NCI-H1417 treated with DMSO at 0.1 percent for 48 hours (cell line): ENCODE measurements around the gene ICAM1.
"Not testable (repeated sequence)": the region's sequence is repeated elsewhere in the genome, so short reads cannot be mapped to it uniquely, and the experiment has no call there.

ENCODE experiments used
- DNase-seq: peaks from one replicate; lab custom pipeline; 2025; lab: John Stamatoyannopoulos, UW

ICAM1 gene, protein sequence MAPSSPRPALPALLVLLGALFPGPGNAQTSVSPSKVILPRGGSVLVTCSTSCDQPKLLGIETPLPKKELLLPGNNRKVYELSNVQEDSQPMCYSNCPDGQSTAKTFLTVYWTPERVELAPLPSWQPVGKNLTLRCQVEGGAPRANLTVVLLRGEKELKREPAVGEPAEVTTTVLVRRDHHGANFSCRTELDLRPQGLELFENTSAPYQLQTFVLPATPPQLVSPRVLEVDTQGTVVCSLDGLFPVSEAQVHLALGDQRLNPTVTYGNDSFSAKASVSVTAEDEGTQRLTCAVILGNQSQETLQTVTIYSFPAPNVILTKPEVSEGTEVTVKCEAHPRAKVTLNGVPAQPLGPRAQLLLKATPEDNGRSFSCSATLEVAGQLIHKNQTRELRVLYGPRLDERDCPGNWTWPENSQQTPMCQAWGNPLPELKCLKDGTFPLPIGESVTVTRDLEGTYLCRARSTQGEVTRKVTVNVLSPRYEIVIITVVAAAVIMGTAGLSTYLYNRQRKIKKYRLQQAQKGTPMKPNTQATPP

DNA sequence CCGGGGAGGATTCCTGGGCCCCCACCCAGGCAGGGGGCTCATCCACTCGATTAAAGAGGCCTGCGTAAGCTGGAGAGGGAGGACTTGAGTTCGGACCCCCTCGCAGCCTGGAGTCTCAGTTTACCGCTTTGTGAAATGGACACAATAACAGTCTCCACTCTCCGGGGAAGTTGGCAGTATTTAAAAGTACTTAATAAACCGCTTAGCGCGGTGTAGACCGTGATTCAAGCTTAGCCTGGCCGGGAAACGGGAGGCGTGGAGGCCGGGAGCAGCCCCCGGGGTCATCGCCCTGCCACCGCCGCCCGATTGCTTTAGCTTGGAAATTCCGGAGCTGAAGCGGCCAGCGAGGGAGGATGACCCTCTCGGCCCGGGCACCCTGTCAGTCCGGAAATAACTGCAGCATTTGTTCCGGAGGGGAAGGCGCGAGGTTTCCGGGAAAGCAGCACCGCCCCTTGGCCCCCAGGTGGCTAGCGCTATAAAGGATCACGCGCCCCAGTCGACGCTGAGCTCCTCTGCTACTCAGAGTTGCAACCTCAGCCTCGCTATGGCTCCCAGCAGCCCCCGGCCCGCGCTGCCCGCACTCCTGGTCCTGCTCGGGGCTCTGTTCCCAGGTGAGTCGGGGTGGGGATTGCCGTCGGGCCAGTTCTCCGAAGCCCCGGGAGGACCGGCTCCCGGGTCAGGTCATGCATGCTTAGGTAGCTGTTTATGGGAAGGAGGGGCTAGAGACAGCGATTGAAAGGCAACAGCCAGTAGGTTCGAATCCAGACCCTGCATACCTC is at the start of gene ICAM1:
ICAM1 (plus strand) TSS at position 505 of the 779 bp plus-strand sequence; CDS start at position 545, 40 bp downstream.
- no peak for DNase-seq

DNA sequence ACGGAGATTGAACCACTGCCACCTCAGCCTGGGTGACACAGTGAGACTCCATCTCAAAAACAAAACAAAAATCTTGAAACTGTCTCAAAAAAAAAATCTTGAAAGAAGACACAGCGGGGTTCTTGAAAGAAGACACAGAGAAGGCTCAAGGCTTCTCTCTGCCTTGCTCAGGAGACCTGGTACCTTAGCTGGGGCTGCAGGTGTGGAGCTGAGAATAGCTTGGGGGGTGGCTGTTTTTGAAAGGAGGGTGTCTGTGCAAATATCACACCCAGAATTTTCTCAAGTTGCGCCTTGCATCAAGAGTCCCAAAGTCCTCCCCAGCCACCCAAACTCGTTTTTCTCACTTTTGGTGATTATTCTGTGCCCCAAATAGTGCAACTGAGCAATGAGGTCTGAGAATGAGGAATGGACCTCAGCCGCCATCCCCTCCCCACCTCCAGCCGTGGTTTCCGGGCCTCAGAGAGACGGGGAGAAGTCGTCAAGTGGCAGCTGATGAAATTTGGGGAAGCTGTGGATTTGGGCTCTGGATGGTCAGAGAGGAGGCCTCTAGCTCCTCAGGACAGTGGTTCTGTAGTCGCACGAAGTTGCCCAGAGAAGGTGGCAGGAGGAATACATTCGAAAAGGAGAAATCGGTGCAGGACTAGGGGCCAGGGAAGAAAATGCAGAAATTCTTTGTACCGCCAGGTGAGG is 48.6 kb upstream of the ICAM1 start:
- DNase-seq, result no peak

DNA sequence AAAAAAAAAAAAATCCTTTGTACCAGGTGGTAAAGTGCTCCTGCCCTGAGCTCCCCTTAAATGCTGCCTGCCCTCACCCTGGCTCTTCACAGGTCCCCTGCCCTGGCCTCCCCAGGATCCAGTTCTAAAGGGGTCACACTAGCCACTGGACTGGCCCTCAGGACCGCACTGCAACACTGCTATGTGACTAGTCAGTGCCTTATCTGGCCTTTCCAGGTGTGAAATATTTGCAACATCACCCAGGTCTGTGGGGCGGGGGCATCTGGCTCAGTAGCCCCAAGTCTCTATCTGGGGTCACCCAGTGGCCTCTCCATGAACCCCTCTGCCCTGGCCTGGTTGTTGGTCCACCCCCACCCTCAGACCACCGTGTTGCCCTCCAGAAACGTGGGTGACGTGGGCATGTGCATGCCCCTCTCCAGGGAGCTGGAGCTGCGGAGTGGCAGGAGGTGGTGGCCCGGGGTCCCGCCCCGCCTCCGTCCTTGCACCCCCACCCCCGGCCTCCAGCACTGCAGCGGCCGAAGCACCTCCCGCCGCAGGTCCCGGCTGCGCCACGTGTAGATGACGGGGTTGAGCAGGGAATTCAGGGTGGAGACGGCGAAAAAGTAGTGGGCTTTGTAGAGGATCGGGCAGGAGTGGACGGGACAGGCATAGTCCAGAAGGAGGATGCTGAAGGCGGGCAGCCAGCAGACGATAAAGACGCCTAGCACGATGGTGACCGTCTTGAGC is 47.3 kb upstream of the ICAM1 start:
- no peak for DNase-seq

DNA sequence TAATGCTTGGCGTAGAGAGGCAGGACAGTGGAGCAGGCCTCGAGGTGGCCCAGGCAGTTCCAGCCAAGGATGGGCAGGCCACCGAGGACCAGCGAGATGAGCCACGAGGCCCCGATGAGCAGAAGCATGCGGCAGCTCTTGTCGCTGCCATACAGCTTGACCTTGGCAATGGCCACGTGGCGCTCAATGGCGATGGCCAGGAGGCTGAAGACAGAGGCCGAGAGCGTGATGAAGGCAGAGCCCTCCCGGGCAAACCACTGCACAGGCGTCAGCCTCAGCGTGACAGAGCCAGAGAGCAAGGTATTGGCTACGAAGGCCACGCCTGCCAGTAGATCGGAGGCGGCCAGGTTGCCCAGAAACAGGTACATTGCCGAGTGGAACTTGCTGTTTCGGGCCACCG is 46.6 kb upstream of the ICAM1 start:
- DNase-seq, result no peak

DNA sequence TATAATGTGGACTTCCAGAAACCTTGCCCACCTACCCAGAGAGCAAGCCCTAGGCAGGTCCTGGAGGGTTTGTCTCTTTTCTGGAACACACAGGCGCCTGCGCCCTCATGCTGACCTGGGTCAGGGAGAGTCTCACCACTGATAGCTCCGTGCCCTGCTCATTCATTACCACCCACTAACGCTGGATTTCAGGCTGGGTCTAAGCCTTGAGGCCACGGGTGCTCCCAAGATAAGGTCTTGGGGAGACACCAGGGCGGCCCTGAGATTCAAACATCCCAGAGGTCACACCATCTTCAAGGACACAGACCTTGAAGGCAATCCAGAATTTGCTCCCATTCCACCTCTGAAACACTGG is 44.9 kb upstream of the ICAM1 start:
- DNase-seq, result no peak

DNA sequence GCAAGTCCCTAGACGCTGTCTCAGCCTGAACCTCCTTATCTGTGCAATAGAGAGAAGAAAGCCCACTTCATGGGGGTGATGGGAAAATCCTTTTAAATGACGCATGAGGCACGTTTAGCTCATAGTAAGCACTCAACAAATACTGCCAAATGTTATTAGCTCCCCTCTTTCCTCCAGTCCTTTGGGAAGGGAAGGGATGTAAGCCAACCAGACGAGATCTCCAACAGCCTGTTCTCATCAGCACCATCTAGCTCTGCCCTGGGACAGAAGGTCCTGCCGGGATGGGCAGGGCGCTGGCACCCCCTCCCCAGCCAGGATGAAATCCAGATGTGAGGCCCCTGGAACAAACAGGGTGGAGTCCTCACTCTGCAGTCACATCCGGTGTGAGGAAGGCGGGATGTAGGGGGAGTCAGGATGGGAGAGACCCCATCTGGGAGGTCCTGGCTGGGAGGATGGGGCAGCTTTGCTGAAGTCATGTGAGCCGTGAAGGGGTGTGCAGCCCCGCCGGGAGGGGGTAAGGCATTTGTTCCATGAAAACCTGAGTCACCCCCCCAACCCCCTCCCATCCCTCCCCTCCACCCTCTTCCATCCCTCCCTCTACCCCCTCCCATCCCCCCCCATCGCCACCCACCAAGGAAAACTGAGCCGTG is 44.4 kb upstream of the ICAM1 start:
- DNase-seq, result no peak

DNA sequence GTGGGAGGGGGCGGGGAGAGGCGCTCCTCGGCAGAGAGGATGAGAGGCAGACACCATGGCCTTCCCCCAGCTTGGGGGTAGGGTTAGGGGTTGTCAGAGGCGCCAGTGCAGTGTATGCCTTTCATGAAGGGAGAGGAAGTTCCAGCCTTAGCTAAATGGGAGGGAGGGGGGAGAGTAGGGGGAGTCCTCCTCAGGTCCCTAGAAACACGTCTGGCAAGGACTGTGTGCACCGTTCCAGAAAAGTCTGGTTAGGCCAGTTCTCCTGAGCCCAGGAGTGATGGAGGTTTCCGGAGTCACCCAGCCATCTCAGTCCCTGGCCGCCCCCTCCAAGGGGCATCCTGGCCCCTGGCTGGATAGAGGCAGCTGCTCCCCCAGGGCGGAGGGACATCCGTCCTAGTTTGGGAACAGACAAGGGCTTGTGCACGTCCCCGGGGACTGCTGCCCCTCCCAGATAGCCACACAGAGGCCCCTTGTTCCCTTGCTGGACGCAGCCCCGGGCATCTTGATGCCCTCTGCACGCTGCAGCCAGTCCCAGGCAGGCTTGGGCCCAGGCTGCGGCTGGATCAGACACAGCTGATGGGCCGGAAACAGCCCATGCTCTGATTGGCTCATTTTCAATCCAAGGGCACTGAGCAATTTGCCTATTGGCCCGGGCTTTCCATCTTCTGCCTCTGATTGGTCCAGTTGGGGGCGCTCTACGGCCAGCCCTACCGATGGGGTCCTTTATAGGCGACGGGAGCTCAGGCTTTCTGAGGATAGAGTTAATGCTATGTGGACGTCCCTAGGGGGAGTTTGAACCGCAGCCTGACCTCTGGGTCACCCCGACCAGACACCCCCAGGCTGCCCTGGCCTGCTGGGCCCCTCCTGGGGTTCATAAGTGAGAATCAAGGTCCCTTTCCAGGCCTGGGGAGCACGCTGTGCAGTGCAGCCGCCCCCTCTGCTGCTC is 43.6 kb upstream of the ICAM1 start:
- DNase-seq, result no peak

DNA sequence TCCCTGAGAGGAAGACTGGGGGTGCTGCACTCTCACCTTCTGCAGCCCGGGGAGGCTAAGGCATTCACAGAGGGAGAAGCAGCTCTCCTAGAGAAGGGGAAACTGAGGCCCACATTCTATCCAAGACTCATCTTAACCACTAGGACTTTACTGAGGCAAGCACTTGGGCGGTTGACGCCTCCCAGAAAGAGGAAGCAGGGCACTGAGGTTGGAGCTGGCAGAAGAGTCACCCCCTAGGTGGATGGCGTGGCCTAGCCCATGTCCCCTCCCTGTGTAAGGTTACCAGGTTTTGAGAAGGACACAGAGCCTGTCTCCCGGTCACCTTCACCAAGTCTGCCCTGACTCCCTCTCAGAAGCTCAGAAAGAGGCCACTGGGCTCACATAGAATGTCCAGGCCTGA is 42.5 kb upstream of the ICAM1 start:
- no peak for DNase-seq

DNA sequence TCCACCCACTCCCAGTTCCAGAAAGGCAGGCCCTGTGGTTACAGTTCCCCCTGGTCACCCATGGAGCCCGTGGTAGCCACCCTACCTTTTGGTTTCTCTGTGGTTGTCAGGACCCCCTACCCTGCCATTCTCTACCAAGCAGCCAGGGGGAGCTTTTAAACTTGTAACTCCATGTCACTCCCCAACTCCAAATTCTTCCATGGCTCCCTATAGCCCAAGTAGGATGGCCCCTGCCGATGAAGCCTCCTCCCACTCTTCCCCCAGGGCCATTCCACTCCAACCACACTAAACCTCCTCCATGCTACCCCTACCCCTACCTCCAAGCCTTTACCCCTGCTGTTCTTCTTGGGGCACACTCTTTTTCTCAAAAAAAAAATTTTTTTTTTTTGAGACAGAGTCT is 42.0 kb upstream of the ICAM1 start:
- DNase-seq, result no peak

DNA sequence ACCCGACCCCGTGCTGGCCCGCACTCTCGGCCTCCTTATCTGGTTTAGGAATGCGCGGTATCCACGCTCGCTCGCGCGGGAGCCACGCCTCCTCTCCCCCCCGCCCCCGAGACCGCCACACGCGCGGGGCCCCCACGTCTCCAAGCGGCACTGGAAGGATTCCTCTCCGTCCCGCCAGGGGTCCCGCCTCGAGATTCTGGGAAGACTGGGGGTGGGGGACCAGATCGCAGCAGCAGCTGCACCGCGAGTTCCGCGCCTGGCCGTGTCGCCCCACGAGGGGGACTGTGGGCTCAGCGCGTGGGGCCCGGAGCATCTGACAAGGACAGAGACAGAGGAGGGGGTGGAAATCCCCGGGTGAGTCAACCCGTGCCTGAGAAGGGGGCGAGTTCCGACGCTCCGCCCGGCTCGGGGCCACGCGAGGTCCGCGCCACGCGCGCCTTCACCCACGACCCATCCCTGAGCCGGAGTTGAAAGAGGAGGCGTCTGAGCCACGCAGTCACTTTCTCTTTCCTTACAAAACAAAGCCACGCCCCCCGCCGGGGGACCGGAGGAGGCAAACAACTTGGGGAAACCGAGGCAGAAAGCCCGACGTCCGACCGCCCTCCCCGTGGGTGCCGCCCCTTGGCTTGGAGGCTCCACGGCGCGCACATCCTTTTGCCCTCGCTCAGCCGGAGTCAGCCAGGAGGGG is 40.6 kb upstream of the ICAM1 start:
- no peak for DNase-seq

DNA sequence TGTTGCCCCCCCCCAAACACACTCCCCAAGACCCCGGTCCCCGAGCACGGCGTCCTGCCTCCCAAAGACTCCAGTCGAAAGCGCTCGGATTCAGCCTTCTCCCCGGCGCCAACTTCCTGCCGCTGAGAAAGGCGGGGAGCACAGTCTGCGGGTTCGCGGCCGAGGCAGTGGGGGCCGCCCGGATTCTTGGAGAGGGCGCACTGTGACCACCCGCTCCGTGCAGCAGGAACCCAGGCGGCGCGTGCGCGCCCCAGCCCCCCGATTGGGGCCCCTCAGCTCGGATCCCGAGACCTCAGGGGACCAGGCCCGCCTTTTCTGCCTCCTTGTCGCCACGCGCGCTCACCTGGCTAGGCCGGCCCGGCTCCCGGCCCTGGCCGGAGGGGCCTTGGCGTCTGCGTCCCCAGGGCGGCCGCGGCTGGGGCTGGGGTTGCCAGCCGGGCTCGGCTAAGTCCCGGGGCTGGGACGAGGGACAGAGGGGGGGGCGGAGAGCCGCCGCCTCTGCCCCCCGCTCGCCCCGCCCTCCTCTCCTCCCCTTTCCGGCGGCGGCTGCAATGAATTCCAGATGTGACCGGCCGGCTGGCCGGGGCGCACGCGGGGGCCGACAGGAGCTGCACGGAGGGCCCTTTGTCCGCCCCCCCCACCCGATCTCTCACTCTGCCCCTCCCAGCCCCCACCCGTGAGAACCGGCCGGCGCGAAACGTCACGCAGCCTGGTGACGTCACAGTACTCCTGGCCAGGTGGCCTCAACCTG is 39.9 kb upstream of the ICAM1 start, which contains the start of gene S1PR2:
S1PR2 (minus strand) TSS at position 471 of the 751 bp plus-strand sequence. CDS start 6,426 bp downstream, outside the sequence.
- DNase-seq, result no peak

DNA sequence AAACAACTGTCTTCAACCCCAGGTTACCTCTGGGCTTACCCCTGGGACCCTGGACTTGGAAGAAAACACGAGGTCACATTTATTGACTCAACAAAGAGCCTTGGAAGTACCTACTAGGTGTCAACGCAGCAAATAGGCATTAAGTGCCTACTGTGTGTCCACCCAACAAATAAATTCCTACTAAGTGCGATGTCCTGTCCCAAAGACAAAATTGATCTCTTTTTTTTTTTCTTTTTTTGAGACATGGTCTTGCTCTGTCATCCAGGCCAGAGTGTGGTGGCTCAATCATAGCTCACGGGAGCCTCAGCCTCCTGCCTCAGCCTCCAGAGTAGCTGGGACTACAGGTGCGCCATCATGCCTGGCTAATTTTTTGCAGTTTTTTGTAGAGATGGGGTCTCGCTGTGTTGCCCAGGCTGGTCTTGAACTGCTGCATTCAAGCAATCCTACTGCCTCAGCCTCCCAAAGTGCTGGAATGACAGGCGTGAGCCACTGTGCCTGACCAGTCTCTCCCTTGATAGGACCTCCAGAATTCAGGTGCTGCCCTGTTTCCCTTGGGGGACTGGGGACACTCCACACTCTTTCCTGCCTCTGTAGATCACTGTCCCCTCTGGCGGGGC is 39.2 kb upstream of the ICAM1 start:
- DNase-seq, result no peak

DNA sequence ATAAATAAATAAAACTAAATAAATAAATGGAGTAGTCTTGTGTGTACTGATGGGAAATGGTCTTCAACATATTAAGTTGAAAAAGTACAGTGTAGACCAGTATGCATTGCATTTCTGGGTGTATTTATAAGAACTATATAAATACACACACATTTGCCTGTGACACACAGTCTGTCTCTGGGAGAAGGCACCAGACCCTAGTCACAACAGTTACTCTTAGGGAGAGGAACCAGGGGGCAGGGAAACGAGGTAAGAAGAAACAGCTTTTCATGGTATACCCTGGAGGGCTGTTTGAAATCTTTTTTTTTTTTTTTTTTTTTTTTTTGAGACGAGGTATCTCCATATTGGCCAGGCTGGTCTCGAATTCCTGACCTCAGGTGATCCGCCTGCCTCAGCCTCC is 37.0 kb upstream of the ICAM1 start:
- DNase-seq, result no peak

DNA sequence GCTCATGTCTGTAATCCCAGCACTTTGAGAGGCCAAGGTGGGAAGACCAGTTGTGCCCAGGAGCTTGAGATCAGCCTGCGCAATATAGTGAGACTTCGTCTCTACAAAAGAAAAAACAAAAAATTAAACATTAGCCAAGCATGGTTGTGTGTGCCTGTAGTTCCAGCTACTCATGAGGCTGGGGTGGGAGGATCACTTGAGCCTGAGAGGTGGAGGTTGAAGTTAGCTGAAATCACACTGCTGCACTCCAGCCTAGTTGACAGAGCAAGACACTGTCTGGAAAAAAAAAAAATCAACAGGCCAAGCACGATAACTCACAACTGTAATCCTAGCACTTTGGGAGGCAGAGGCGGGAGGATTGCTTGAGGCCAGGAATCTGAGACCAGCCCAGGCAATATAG is 35.9 kb upstream of the ICAM1 start:
- no peak for DNase-seq

DNA sequence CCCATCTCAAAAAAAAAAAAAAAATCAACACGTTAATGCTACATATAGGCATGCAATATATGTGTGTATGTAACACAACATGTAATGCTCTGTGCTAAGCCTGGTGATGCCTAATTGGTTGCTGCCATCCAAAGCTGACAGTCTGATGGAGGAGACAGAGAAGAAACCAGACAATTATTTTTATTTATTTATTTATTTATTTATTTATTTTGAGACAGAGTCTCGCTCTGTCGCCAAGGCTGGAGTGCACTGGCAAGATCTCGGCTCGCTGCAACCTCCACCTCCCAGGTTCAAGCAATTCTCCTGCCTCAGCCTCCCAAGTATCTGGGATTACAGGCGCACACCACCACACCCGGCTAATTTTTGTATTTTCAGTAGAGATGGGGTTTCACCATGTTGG is 35.5 kb upstream of the ICAM1 start:
- DNase-seq, result not testable (repeated sequence)

DNA sequence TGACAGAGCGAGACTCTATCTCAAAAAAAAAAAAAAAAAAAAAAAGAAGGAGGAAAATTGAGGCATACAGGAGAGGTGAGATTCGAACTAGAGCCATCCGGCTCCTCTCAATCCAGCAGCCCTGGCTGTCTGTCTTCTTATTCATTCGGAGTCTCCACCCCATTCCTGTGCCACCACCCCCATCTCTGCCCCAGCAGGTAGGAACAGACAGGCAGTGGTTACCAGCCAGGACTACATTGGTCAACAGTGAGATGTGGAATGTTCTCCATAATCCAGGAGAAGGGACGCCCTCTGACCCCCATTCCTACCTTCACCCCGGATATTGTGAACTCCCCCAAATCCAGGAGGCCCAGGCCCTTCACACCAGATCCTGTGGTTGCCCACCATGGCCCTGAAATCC is 33.2 kb upstream of the ICAM1 start:
- no peak for DNase-seq

DNA sequence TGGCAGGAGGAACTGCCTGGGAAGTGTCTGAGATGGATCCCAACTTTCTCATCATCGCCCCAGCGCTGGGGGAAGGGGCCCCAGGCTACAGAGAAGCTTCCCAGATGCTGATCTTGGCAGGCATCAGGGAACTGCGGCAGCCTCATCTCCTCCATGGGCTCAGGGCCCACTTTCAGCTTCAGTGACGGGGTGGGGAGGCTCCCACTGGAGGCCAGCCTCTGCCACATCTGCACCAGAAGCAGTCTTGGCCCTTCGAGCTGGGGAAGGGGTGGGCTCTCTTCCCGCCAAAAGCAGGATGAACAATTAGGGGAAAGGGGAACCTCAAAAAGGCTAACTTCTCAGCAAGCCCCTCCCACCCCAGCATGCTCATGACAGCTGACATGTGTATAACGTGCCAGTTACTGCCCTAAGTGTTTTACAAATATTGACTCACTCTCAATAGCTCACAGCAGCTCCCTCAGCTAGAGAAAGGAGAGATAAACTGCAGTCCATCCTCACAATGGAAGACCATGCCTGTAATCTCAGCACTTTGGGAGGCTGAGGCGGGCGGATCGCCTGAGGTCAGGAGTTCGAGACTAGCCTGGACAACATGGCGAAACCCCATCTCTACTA is 32.6 kb upstream of the ICAM1 start:
- peak; percentile 86 for DNase-seq
